Fibroblast of villous mesenchyme (primary cell): Measurements from ENCODE around the gene SUPT4H1. TPM values are rescaled to one million over a fixed set of nuclear protein-coding genes. Genes with fewer than 3 reads are reported as not detected.
A peak's percentile ranks its signal among the peaks of the same experiment; 100 is the strongest.

Experiments
- DNase-seq: peaks from one replicate; pipeline ENCODE4 v3.0.0-alpha.2; 2010; ENCODE audit warnings: low read depth
- H3K4me3 ChIP-seq: 2 replicates; pipeline ENCODE4 v1.5.1; 2011; ENCODE audit warnings: low read depth, mild to moderate bottlenecking, low read length
- CTCF ChIP-seq: IDR thresholded peaks from 2 replicates; pipeline ENCODE4 v1.5.1; 2012; ENCODE audit warnings: low read depth, mild to moderate bottlenecking, low read length; ENCODE audit not compliant: insufficient read depth
- total RNA-seq: library from RNA; depleted of rRNA; stranded (reverse); fragments of >200 nt; gene quantifications from 2 replicates; pipeline ENCODE4 v1.2.3, GENCODE V29; 2012

Gene SUPT4H1
- total RNA-seq, 1 donor = 34.5 TPM

GRCh38 chr17:58354541-58355216 lies 2.7 kb upstream of the SUPT4H1 start:
- TF ChIP-seq CTCF = no peak
- no peak overlapping the region for H3K4me3 ChIP-seq
- no peak for DNase-seq

DNA sequence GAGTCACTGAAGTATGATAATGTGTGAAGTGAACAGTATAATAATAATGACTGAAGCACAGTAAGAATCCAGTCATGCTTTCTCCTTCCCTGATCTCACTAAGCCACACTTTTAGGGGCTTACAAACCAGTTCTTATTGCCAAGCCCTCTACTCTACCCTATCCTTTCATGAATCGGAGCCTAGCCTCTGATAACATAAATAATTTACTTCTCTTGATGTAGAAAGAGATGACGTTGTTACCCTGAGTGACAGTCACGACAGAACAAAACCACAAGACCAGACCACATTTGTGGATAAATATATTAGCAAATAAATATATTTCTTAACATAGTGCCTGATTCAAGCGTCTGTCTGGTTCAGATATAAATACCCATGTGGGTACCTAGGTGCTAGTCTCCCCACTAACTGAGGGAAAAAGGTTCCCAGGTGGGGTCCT lies 1.4 kb upstream of the SUPT4H1 start:
- no peak overlapping the region for H3K4me3 ChIP-seq
- no peak for DNase-seq
- TF ChIP-seq CTCF = no peak

- no peak for TF ChIP-seq CTCF
- DNase-seq = peak; percentile 66
- peak overlapping the region; percentile 100 for H3K4me3 ChIP-seq
Observed at GRCh38 chr17:58352596-58353388, 791 bp upstream of the SUPT4H1 start.

- no peak for DNase-seq
- TF ChIP-seq CTCF = no peak
- H3K4me3 ChIP-seq = peak overlapping the region; percentile 100
Observed at GRCh38 chr17:58351182-58351581, 819 bp downstream of the SUPT4H1 start.

DNA sequence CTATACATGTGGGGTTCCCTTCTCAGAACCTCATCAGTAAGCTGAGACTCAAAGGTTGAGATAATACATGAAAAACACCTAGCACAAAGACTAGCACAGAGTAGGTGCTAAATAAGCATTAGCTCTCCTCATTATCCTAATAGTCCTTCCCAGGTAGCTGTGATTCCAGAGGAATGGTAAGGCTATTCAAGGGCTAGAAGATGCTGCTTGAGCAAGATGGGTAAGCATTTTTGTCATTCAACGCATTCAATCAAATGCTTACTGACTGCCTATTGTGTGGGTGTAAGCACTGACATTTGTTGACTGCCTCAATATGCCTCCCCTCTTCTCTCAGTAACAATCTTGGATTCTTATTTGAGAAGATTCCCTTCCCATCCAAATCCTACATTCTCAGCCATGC lies 4.0 kb downstream of the SUPT4H1 start:
- no peak for DNase-seq
- no peak for TF ChIP-seq CTCF
- H3K4me3 ChIP-seq = no peak overlapping the region

DNA sequence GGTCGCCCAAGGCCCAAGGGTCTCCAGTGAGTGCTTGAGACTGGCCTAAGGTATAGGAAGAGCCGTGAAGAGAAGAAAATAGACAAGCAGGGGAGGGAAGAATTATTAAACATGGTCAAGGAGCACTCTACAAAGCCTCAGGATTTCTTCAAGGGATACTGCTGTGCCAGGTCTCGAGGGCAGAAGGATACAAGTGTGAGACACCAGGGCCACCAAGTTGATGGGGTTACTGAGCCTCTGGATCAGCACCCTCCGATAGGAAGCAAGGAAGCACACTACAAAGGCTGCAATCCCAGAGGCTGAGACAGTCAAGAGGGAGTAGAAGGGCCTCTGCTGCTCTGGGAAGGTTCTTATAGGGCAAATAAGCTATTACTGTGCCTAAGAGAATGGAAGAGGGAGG lies 6.5 kb downstream of the SUPT4H1 start:
- no peak for DNase-seq
- no peak for TF ChIP-seq CTCF
- H3K4me3 ChIP-seq = no peak overlapping the region
